Epithelial cell of esophagus (primary cell): ENCODE data around the gene BRK1.
"Not testable (repeated sequence)": the region's sequence is repeated elsewhere in the genome, so short reads cannot be mapped to it uniquely, and the experiment has no call there.

ENCODE experiments used
- DNase-seq: peaks from one replicate; pipeline ENCODE4 v3.0.0; 2010; ENCODE audit warnings: low read depth
- H3K4me3 ChIP-seq: 2 replicates; pipeline ENCODE4 v1.5.1; 2011; ENCODE audit warnings: mild to moderate bottlenecking, low read length, control low read depth
- TF ChIP-seq, protein P1 (sequence below): IDR thresholded peaks from 2 replicates; pipeline ENCODE4 v1.5.1; 2011; ENCODE audit warnings: low read depth, mild to moderate bottlenecking, low read length, control low read depth, inconsistent platforms; ENCODE audit not compliant: insufficient read depth; ENCODE audit errors: missing control alignments

BRK1 gene

DNA sequence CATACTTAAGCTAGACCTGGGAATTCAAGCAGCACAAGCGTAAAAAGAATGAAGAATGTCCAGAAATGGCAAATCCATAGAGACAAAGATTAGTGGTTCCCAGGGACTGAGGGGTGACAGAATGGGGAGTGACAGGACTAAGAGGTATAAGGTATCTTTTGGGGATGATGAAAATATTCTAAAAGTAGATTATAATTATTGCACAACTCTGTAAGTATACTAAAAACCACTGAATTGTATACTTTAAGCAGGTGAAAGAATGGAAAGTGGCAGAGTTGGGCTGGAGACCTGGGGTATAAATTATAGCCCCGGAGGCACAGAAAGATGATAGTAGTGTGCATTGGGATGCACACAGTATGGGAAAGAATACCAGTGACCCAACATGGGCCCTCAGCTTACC is 5.6 kb downstream of the BRK1 start:
- DNase-seq = no peak
- TF ChIP-seq, protein P1, sequence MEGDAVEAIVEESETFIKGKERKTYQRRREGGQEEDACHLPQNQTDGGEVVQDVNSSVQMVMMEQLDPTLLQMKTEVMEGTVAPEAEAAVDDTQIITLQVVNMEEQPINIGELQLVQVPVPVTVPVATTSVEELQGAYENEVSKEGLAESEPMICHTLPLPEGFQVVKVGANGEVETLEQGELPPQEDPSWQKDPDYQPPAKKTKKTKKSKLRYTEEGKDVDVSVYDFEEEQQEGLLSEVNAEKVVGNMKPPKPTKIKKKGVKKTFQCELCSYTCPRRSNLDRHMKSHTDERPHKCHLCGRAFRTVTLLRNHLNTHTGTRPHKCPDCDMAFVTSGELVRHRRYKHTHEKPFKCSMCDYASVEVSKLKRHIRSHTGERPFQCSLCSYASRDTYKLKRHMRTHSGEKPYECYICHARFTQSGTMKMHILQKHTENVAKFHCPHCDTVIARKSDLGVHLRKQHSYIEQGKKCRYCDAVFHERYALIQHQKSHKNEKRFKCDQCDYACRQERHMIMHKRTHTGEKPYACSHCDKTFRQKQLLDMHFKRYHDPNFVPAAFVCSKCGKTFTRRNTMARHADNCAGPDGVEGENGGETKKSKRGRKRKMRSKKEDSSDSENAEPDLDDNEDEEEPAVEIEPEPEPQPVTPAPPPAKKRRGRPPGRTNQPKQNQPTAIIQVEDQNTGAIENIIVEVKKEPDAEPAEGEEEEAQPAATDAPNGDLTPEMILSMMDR = no peak
- no peak overlapping the region for H3K4me3 ChIP-seq

DNA sequence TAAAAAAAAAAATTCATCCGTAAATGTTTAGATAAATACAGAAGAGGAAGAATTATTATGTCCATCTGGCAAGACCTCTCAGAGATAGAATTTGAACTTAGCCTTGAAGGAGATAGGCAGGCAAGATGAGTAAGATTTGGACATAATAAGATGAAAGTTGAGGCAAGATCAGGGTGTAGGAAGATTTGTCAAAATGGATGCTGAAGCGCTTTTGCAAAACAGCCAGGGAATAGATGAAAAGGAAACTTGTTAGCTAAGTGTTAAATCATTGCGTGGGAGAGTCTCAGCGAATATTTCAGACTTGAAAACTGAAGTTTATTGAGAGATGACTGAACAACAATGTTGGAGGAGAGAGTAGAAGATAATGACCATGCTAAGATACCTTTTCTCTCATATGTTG is 7.2 kb downstream of the BRK1 start:
- TF ChIP-seq, protein P1 = no peak
- DNase-seq = no peak
- H3K4me3 ChIP-seq = no peak overlapping the region

DNA sequence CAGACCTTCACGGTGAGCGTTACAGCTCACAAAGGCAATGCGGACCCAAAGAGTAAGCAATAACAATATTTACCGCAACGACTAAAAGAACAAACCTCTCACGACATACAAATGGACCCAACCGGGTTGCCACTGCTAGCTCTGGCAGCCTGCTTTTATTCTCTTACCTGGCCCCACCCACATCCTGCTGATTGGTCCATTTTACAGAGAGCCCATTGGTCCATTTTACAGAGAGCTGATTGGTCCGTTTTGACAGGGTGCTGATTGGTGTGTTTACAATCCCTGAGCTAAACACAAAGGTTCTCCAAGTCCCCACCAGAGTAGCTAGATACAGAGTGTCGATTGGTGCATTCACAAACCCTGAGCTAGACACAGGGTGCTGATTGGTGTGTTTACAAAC is 20.4 kb downstream of the BRK1 start:
- H3K4me3 ChIP-seq, DNase-seq: not testable (repeated sequence)

DNA sequence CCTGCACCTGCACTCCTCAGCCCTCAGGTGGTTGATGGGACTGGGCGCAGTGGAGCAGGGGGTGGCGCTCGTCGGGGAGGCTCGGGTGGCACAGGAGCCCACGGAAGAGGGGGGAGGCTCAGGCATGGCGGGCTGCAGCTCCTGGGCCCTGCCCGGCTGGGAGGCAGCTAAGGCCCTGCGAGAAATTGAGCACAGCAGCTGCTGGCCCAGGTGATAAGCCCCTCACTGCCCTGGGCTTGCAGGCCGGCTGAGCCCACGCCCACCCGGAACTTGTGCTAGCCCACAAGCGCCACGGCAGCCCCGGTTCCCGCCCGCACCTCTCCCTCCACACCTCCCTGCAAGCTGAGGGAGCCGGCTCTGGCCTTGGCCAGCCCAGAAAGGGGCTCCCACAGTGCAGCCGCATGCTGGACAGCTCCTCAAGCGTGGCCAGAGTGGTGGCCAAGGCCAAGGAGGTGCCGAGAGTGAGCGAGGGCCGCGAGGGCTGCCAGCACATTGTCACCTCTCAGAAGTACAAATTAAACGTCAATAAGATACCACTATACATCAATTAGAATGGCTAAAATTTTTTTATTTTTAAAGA is 21.0 kb downstream of the BRK1 start:
- TF ChIP-seq, protein P1 = no peak
- no peak overlapping the region for H3K4me3 ChIP-seq
- DNase-seq = no peak

DNA sequence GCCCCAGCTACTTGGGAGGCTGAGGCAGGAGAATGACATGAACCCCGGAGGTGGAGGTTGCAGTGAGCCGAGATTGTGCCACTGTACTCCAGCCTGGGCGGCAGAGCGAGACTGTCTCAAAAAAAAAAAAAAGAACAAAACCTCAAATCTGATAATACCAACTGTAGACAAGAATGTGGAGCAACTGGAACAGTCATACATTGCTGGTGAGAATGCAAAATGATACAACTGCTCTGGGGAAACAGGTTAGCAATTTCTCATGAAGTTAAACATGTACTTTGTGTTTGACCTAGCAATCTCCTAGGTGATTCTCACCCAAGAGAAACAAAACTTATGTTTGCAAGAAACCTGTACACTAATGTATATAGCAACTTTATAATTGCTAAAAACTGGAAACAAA is 21.7 kb downstream of the BRK1 start:
- peak; percentile 57 for DNase-seq
- no peak overlapping the region for H3K4me3 ChIP-seq
- TF ChIP-seq, protein P1 = no peak

DNA sequence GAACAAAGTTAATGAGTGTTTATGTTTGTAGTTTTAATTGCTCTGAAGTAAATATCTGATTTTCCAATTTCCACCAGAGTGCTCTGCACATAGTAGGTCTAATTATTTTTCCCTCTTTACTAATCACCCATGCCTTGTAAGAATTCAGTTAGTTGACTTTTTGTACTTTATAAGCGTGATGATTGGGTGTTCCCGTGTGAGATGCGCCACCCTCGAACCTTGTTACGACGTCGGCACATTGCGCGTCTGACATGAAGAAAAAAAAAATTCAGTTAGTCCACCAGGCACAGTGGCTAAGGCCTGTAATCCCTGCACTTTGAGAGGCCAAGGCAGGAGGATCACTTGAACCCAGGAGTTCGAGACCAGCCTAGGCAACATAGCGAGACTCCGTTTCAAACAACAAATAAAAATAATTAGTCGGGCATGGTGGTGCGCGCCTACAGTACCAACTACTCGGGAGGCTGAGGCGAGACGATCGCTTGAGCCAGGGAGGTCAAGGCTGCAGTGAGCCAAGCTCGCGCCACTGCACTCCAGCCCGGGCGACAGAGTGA is 25.6 kb downstream of the BRK1 start:
- peak overlapping the region; percentile 15 for H3K4me3 ChIP-seq
- TF ChIP-seq, protein P1 = no peak
- DNase-seq = no peak

DNA sequence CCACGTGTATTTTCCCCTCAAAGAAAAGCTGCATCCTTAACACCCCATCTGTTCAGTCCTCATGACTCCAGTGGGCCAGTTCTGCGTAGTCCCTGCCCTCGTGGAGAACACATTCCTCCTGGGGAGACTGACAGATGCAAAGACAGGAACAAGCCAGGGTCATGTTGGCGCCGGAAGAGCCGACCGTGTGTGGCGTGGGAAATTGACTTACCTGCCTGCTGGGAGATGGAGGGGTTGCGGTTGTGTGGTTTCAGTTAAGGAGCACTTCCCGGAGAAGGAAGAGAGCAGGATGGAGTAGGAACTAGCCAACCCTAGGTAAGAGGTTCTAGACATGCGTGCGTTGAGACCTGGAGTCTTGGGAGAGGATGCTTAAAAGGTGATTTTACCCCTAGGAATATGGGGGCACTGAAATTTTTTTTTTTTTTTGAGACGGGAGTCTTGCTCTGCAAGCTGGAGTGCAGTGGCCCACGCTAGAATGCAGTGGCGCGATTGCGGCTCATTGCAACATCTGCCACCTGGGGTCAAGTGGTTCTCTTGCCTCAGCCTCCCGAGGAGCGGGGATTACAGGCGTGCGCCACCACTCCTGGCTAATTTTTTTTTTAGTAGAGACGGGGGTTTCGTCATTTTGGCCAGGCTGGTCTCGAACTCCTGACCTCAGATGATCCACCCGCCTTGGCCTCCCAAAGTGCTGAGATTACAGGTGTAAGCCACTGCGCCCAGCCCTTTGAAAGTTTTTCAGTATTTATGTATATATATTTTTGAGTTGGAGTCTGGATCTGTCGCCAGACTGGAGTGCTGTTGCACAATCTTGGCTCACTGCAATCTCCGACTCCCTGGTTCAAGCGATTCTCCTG is 27.5 kb downstream of the BRK1 start:
- TF ChIP-seq, protein P1 = no peak
- peak overlapping the region; percentile 76 for H3K4me3 ChIP-seq
- peak; percentile 30 for DNase-seq
